NCI-H2227 treated with DMSO at 0.1 percent for 48 hours (cell line): ENCODE data around the gene OSER1.
"Not testable (repeated sequence)": the region's sequence is repeated elsewhere in the genome, so short reads cannot be mapped to it uniquely, and the experiment has no call there.

Experiments used
- DNase-seq: peaks from one replicate; lab custom pipeline; 2025; lab: John Stamatoyannopoulos, UW

Gene OSER1

GRCh38 chr20:44200983-44201382 is 9.6 kb downstream of the OSER1 start:
- DNase-seq = no peak

GRCh38 chr20:44200371-44200770 is 10.2 kb downstream of the OSER1 start:
- DNase-seq = no peak

- no peak for DNase-seq
Measured at GRCh38 chr20:44199877-44200276, 10.7 kb downstream of the OSER1 start.

GRCh38 chr20:44198872-44199271 is 11.7 kb downstream of the OSER1 start:
- no peak for DNase-seq

GRCh38 chr20:44196271-44196670 is 14.3 kb downstream of the OSER1 start:
- no peak for DNase-seq

GRCh38 chr20:44195605-44196004 is 15.0 kb downstream of the OSER1 start:
- DNase-seq = no peak

GRCh38 chr20:44193801-44194200 is 16.8 kb downstream of the OSER1 start:
- DNase-seq = no peak

- DNase-seq = not testable (repeated sequence)
Measured at GRCh38 chr20:44191640-44192039, 18.9 kb downstream of the OSER1 start.

- peak; percentile 59 for DNase-seq
Measured at GRCh38 chr20:44190197-44190852, 20.2 kb downstream of the OSER1 start.

GRCh38 chr20:44188752-44189151 is 21.8 kb downstream of the OSER1 start:
- no peak for DNase-seq

- no peak for DNase-seq
Measured at GRCh38 chr20:44187772-44188709, 22.5 kb downstream of the OSER1 start.

- no peak for DNase-seq
Measured at GRCh38 chr20:44187054-44187771, 23.4 kb downstream of the OSER1 start, which contains the start of gene JPH2. Gene JPH2, minus strand, starts transcription at chr20:44187188. Its CDS starts 483 bp downstream, at chr20:44186705.

GRCh38 chr20:44186674-44187053 is 23.9 kb downstream of the OSER1 start:
- DNase-seq = no peak

GRCh38 chr20:44186201-44186600 is 24.4 kb downstream of the OSER1 start:
- no peak for DNase-seq

GRCh38 chr20:44185574-44185973 is 25.0 kb downstream of the OSER1 start:
- DNase-seq = no peak

- no peak for DNase-seq
Measured at GRCh38 chr20:44183282-44183681, 27.3 kb downstream of the OSER1 start.

- no peak for DNase-seq
Measured at GRCh38 chr20:44182863-44183262, 27.7 kb downstream of the OSER1 start.

GRCh38 chr20:44182135-44182765 is 28.3 kb downstream of the OSER1 start:
- no peak for DNase-seq

GRCh38 chr20:44181611-44182010 is 29.0 kb downstream of the OSER1 start:
- DNase-seq = no peak

- DNase-seq = no peak
Measured at GRCh38 chr20:44180814-44181213, 29.8 kb downstream of the OSER1 start.

- no peak for DNase-seq
Measured at GRCh38 chr20:44176833-44177534, 33.6 kb downstream of the OSER1 start.
